ENCODE results near the gene RFX8.

GRCh38 chr2:101362316-101362715 is 112.6 kb downstream of the RFX8 start:
- no peak for TF ChIP-seq CTCF (conservative IDR thresholded peaks at IDR 0.05; ENCODE audit: low read length)
- no peak for TF ChIP-seq EZH2phosphoT487 (IDR thresholded peaks at IDR 0.05; ENCODE audit: borderline replicate concordance)
